Mesenchymal stem cell (in vitro differentiated cells and primary cell): ENCODE results near the gene TTC24.

ENCODE experiments used
- DNase-seq: peaks from one replicate; pipeline ENCODE4 v3.0.0-alpha.2; 2013
- H2AFZ ChIP-seq: one replicate; pipeline ENCODE4 v1.6.1; 2013; ENCODE audit warnings: low read depth, mild to moderate bottlenecking, control low read depth, inconsistent platforms, low read length, moderate library complexity
- H2AK5ac ChIP-seq: 2 replicates; pipeline ENCODE4 v1.6.1; 2013; ENCODE audit warnings: low read length, moderate library complexity, mild to moderate bottlenecking, inconsistent platforms; ENCODE audit not compliant: severe bottlenecking
- H2BK120ac ChIP-seq: one replicate; pipeline ENCODE4 v1.6.1; 2013; ENCODE audit warnings: low read depth, mild to moderate bottlenecking, inconsistent platforms, low read length, moderate library complexity
- H2BK12ac ChIP-seq, 2 experiments: one replicate each; pipeline ENCODE4 v1.6.1; 2013; ENCODE audit warnings: inconsistent platforms in 2 of 2, low read length in 2 of 2, mild to moderate bottlenecking in 2 of 2, moderate library complexity in 2 of 2, control low read depth in 1 of 2
- H2BK15ac ChIP-seq: one replicate; pipeline ENCODE4 v1.6.1; 2013; ENCODE audit warnings: mild to moderate bottlenecking, low read depth, inconsistent platforms; ENCODE audit not compliant: poor library complexity, severe bottlenecking
- H2BK5ac ChIP-seq: 2 replicates; pipeline ENCODE4 v1.6.1; 2013; ENCODE audit warnings: low read depth, mild to moderate bottlenecking, low read length, control low read depth, inconsistent platforms; ENCODE audit not compliant: poor library complexity, severe bottlenecking
- H3K14ac ChIP-seq, 2 experiments: one replicate each; pipeline ENCODE4 v1.6.1; 2013; ENCODE audit warnings: inconsistent platforms in 2 of 2, low read length in 2 of 2, control low read depth in 1 of 2, mild to moderate bottlenecking in 1 of 2, moderate library complexity in 1 of 2
- H3K18ac ChIP-seq, 2 experiments: one replicate each; pipeline ENCODE4 v1.6.1; 2013; ENCODE audit warnings: inconsistent platforms in 2 of 2, low read length in 2 of 2, control low read depth in 1 of 2, low read depth in 1 of 2, mild to moderate bottlenecking in 1 of 2
- H3K23ac ChIP-seq, 2 experiments: one replicate each; pipeline ENCODE4 v1.6.1; 2013; ENCODE audit warnings: inconsistent platforms in 2 of 2, low read length in 2 of 2, mild to moderate bottlenecking in 2 of 2, moderate library complexity in 2 of 2, control low read depth in 1 of 2
- H3K27ac ChIP-seq: 2 replicates; pipeline ENCODE4 v1.5.1; 2013; ENCODE audit warnings: mild to moderate bottlenecking, moderate library complexity, low read length, control low read depth, inconsistent platforms; ENCODE audit not compliant: poor library complexity, severe bottlenecking
- H3K27me3 ChIP-seq, 2 experiments: 2 replicates each; pipeline versions ENCODE4 v1.6.1 to v1.7.0; 2013; ENCODE audit warnings: low read length in 2 of 2, mild to moderate bottlenecking in 2 of 2, moderate library complexity in 2 of 2, control low read depth in 1 of 2, inconsistent platforms in 1 of 2; ENCODE audit not compliant: control insufficient read depth in 1 of 2, insufficient read depth in 1 of 2
- H3K36me3 ChIP-seq, 2 experiments: 2 replicates each; pipeline versions ENCODE4 v1.6.1 to v1.7.0; 2013; ENCODE audit warnings: low read length in 2 of 2, control low read depth in 1 of 2, inconsistent platforms in 1 of 2, low read depth in 1 of 2, mild to moderate bottlenecking in 1 of 2; ENCODE audit not compliant: insufficient read depth in 2 of 2, control insufficient read depth in 1 of 2
- H3K4ac ChIP-seq, 2 experiments: one replicate each; pipeline ENCODE4 v1.6.1; 2013; ENCODE audit warnings: inconsistent platforms in 2 of 2, low read length in 2 of 2, mild to moderate bottlenecking in 2 of 2, moderate library complexity in 2 of 2, control low read depth in 1 of 2, low read depth in 1 of 2
- H3K4me1 ChIP-seq: 2 replicates; pipeline ENCODE4 v1.6.1; 2013; ENCODE audit warnings: low read depth, low read length, control low read depth; ENCODE audit not compliant: control insufficient read depth, insufficient read depth
- H3K4me2 ChIP-seq: 2 replicates; pipeline ENCODE4 v1.6.1; 2013; ENCODE audit warnings: low read length, mild to moderate bottlenecking, inconsistent platforms; ENCODE audit not compliant: poor library complexity, severe bottlenecking
- H3K4me3 ChIP-seq, 2 experiments: 2 replicates each; pipeline versions ENCODE4 v1.5.1 to v1.7.0; 2013; ENCODE audit warnings: low read length in 2 of 2, mild to moderate bottlenecking in 2 of 2, control low read depth in 1 of 2, low read depth in 1 of 2; ENCODE audit not compliant: insufficient read depth in 1 of 2
- H3K79me1 ChIP-seq: replicated peaks from 2 replicates; pipeline ENCODE4 v1.6.1; 2013; ENCODE audit warnings: mild to moderate bottlenecking, control low read depth, low read length, inconsistent platforms; ENCODE audit not compliant: poor library complexity, severe bottlenecking
- H3K9ac ChIP-seq: 2 replicates; pipeline ENCODE4 v1.7.0; 2013; ENCODE audit warnings: mild to moderate bottlenecking, low read length, moderate library complexity
- H3K9me3 ChIP-seq: 2 replicates; pipeline ENCODE4 v1.7.0; 2013; ENCODE audit warnings: mild to moderate bottlenecking, low read length; ENCODE audit not compliant: control insufficient read depth
- H4K8ac ChIP-seq: one replicate; pipeline ENCODE4 v1.6.1; 2013; ENCODE audit warnings: inconsistent platforms, mild to moderate bottlenecking, low read length, moderate library complexity
- H4K91ac ChIP-seq: one replicate; pipeline ENCODE4 v1.6.1; 2013; ENCODE audit warnings: mild to moderate bottlenecking, low read length, inconsistent platforms
- WGBS: methylation state at CpG from one replicate; pipeline ENCODE4 v1.1.7; 2013; ENCODE audit warnings: mixed read lengths; 5-methylcytosine and 5-hydroxymethylcytosine counted together

TTC24 gene

GRCh38 chr1:156540955-156541354 is 38.6 kb upstream of the TTC24 start:
- Histone ChIP-seq H2BK15ac (no peak overlapping the region), H3K9ac (no peak overlapping the region), H2BK5ac (no peak overlapping the region), H3K4ac (no peak overlapping the region), H3K18ac (no peak overlapping the region), H2AK5ac (no peak overlapping the region), H4K8ac (no peak overlapping the region), H3K36me3 (peaks cover 18 to 28% of the 10 kb centered on the region in 2 experiments), H4K91ac (no peak overlapping the region), H3K79me1 (no peaks in the 10 kb centered on the region), H3K14ac (no peak overlapping the region), H2BK120ac (no peak overlapping the region), H3K4me2 (no peak overlapping the region), H3K4me1 (peaks cover 2% of the 10 kb centered on the region), H3K23ac (no peak overlapping the region), H3K9me3 (no peaks in the 10 kb centered on the region), H3K27ac (no peak overlapping the region), H3K4me3 (no peak overlapping the region), H2AFZ (no peak overlapping the region), H2BK12ac (no peak overlapping the region), H3K27me3 (no peaks in the 10 kb centered on the region)
- peak; percentile 13 for DNase-seq
- 95% methylated on average over 2 of the region's 2 CpGs for WGBS

GRCh38 chr1:156543066-156543465 is 36.5 kb upstream of the TTC24 start:
- no peak overlapping the region for H3K4me2 ChIP-seq
- no peaks in the 10 kb centered on the region for H3K27me3 ChIP-seq
- no peak overlapping the region for H2BK12ac ChIP-seq
- peaks cover 2% of the 10 kb centered on the region for H3K4me1 ChIP-seq
- no peak overlapping the region for H2AK5ac ChIP-seq
- WGBS = 91% methylated on average over 1 of the region's 1 CpG
- H3K9me3 ChIP-seq = no peaks in the 10 kb centered on the region
- H3K14ac ChIP-seq = no peak overlapping the region
- DNase-seq = no peak
- no peak overlapping the region for H2AFZ ChIP-seq
- no peak overlapping the region for H2BK5ac ChIP-seq
- H3K4ac ChIP-seq = no peak overlapping the region
- no peak overlapping the region for H3K23ac ChIP-seq
- no peak overlapping the region for H3K27ac ChIP-seq
- no peak overlapping the region for H3K4me3 ChIP-seq
- H4K8ac ChIP-seq = no peak overlapping the region
- no peak overlapping the region for H2BK120ac ChIP-seq
- H2BK15ac ChIP-seq = no peak overlapping the region
- no peak overlapping the region for H3K9ac ChIP-seq
- H3K36me3 ChIP-seq = peaks cover 19 to 25% of the 10 kb centered on the region in 2 experiments
- no peak overlapping the region for H3K18ac ChIP-seq
- no peak overlapping the region for H4K91ac ChIP-seq
- H3K79me1 ChIP-seq = no peaks in the 10 kb centered on the region

DNA sequence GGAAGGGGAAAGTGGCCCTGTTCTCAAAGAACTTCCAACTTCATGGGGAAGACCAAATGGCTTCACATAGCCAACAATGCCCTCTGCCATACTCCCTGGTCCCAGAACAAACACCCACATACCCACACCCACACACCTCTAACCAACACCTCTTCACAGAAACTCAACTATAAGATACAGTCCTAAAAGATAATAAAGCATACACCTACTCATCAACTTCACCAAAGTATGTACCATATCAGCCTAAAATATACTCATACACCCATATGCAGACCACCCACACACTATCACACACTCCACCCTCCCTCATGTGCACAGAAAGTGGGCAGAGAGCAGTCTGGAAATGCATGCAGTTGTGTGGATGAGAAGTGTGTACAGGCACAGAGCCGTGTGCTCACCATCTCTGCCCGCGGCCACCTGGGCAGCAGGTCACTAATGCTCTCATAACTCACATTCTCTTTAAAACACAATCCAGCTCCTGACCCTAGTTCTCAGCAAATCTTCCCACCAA is 34.9 kb upstream of the TTC24 start:
- Histone ChIP-seq H3K4me1 (peaks cover 2% of the 10 kb centered on the region), H2AK5ac (no peak overlapping the region), H4K91ac (no peak overlapping the region), H4K8ac (no peak overlapping the region), H3K36me3 (peaks cover 11 to 30% of the 10 kb centered on the region in 2 experiments), H3K9ac (no peak overlapping the region), H3K79me1 (no peaks in the 10 kb centered on the region), H3K27ac (no peak overlapping the region), H3K27me3 (no peaks in the 10 kb centered on the region), H2BK5ac (no peak overlapping the region), H2AFZ (no peak overlapping the region), H3K4me3 (no peak overlapping the region), H3K18ac (no peak overlapping the region), H2BK12ac (no peak overlapping the region), H3K4ac (no peak overlapping the region), H3K9me3 (no peaks in the 10 kb centered on the region), H2BK15ac (no peak overlapping the region), H3K23ac (no peak overlapping the region), H3K14ac (no peak overlapping the region), H2BK120ac (no peak overlapping the region), H3K4me2 (no peak overlapping the region)
- WGBS = 97% methylated on average over 3 of the region's 3 CpGs
- no peak for DNase-seq

DNA sequence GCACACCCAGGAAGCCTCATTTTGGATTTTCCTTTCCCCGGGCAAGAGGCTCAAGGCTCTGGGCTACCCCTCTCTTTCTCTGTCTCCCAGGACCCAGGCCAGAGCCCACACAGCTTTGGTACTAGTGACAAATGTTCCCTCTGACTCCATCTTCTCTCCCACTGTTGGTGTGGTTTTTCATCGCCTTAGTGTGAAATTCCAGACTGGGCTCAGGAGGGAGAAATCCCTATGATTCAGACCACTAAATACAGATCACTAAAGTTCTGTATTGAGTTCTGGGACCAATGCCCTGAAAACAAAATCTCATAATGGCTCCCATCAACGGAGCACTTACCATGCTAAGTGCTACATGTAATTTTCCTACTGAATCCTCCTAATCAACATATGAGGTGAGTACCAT is 33.3 kb upstream of the TTC24 start:
- H4K91ac ChIP-seq = no peak overlapping the region
- WGBS = 99% methylated on average over 3 of the region's 3 CpGs
- no peak for DNase-seq
- peaks cover 9 to 24% of the 10 kb centered on the region in 2 experiments for H3K36me3 ChIP-seq
- no peak overlapping the region for H3K4me3 ChIP-seq
- no peak overlapping the region for H2BK15ac ChIP-seq
- H3K4ac ChIP-seq = no peak overlapping the region
- H3K9me3 ChIP-seq = no peaks in the 10 kb centered on the region
- H2BK12ac ChIP-seq = no peak overlapping the region
- H2AFZ ChIP-seq = no peak overlapping the region
- no peaks in the 10 kb centered on the region for H3K27me3 ChIP-seq
- no peaks in the 10 kb centered on the region for H3K79me1 ChIP-seq
- no peak overlapping the region for H3K4me2 ChIP-seq
- H2AK5ac ChIP-seq = no peak overlapping the region
- no peak overlapping the region for H3K18ac ChIP-seq
- no peaks in the 10 kb centered on the region for H3K4me1 ChIP-seq
- H4K8ac ChIP-seq = no peak overlapping the region
- H2BK120ac ChIP-seq = no peak overlapping the region
- no peak overlapping the region for H3K23ac ChIP-seq
- no peak overlapping the region for H3K14ac ChIP-seq
- H3K27ac ChIP-seq = no peak overlapping the region
- no peak overlapping the region for H3K9ac ChIP-seq
- no peak overlapping the region for H2BK5ac ChIP-seq
